ENCODE data around the gene DTX2.
"Not testable (repeated sequence)": the region's sequence is repeated elsewhere in the genome, so short reads cannot be mapped to it uniquely, and the experiment has no call there.

DNA sequence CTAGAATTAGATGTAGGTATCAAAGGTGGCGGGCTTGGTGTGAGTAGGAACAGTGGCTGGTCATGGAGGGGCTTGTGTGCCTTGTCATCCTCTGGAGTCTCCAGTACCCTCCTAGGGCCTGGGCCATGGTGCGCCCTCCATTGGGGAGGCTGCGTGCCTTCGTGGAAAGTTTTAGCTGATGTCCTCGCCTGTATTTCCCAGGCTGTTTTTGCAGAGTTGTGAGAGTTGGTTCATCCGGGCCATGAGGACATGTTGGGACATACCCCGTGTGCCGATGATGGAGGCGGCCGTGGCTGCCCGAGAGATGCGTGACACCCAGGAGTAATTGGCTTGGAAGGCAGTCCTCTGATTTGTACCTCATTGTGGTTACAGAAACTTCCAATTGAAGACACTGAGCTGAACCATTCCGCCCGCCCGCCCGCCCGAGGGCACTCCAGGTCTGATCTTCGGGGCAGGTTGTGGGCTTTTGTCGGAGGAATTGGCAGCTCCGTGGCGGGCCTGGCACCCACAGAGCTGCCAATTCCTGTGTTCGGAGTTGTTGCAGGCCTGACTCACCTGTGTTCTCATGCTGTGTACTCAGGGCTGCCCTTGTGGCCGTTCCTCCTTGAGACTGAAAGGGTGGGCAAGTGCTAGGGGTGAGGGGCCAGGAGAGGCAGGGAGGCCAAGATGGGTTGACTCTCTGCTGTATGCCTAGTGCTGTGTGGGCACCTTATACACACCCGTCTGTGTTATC lies 15.4 kb downstream of the DTX2 start:
- TF ChIP-seq, protein P1, sequence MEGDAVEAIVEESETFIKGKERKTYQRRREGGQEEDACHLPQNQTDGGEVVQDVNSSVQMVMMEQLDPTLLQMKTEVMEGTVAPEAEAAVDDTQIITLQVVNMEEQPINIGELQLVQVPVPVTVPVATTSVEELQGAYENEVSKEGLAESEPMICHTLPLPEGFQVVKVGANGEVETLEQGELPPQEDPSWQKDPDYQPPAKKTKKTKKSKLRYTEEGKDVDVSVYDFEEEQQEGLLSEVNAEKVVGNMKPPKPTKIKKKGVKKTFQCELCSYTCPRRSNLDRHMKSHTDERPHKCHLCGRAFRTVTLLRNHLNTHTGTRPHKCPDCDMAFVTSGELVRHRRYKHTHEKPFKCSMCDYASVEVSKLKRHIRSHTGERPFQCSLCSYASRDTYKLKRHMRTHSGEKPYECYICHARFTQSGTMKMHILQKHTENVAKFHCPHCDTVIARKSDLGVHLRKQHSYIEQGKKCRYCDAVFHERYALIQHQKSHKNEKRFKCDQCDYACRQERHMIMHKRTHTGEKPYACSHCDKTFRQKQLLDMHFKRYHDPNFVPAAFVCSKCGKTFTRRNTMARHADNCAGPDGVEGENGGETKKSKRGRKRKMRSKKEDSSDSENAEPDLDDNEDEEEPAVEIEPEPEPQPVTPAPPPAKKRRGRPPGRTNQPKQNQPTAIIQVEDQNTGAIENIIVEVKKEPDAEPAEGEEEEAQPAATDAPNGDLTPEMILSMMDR (optimal IDR thresholded peaks at IDR 0.05 in 1 of 3, IDR thresholded peaks at IDR 0.05 in 1 of 3, conservative IDR thresholded peaks at IDR 0.05 in 1 of 3; ENCODE audit: extremely low read depth in 1 of 3, insufficient read depth in 2 of 3, low read length in 3 of 3) = not testable (repeated sequence)
- not testable (repeated sequence) for TF ChIP-seq EZH2 (IDR thresholded peaks at IDR 0.05; ENCODE audit: low read length)
